ENCODE results near the gene GLS. TPM values are rescaled to one million over a fixed set of nuclear protein-coding genes. Genes with fewer than 3 reads are reported as not detected.

GLS gene
- total and polyA plus RNA-seq, 9 of the 15 experiments (the other 6 are each of a cell fraction or from before 2014, with no cell fraction given) = 13.7 to 77.5 (median 48.2) TPM

- TF ChIP-seq TSHZ1 (CRISPR knock-in tag; IDR thresholded peaks at IDR 0.05) (no peak), KLF1 (tag; IDR thresholded peaks at IDR 0.05) (no peak), KLF6 (CRISPR knock-in tag; IDR thresholded peaks at IDR 0.05; ENCODE audit: borderline replicate concordance) (no peak)
These were observed 100.1 kb downstream of the GLS start (continued) for GRCh38 chr2:190980630-190981209.

GRCh38 chr2:190981333-190981732, 100.7 kb downstream of the GLS start:
- no peaks in the 10 kb centered on the region for H3K27me3 ChIP-seq (ENCODE audit: control insufficient read depth in 2 of 2, insufficient read depth in 2 of 2, low read length in 2 of 2)
- H3K9me3 ChIP-seq (replicated peaks; ENCODE audit: control insufficient read depth, insufficient read depth, low read depth, low read length) = no peaks in the 10 kb centered on the region
- H3K4me1 ChIP-seq (replicated peaks in 1 of 2; ENCODE audit: control insufficient read depth in 2 of 2, insufficient read depth in 2 of 2, low read length in 2 of 2) = no peaks in the 10 kb centered on the region
- no peak for DNase-seq (ENCODE audit: extremely low read depth in 1 of 4, low spot score in 3 of 4)
- H3K79me2 ChIP-seq (ENCODE audit: control insufficient read depth, insufficient read depth, low read length) = no peaks in the 10 kb centered on the region
- intact Hi-C loops (cut with micrococcal nuclease) (no loop called here), in situ Hi-C loops (cut with MboI) (no loop called here)
- H3K9ac ChIP-seq (ENCODE audit: insufficient read depth in 1 of 2, low read depth in 2 of 2, low read length in 2 of 2) = no peak overlapping the region
- no peak overlapping the region for H3K4me2 ChIP-seq (ENCODE audit: insufficient read depth, low read length)
- no peak for ATAC-seq
- ChIA-PET POLR2A (no interaction called here), CTCF (ENCODE audit: low intra/inter-chr PET ratio) (no interaction called here)
- H2AFZ ChIP-seq (ENCODE audit: low read depth, low read length) = no peak overlapping the region
- FAIRE-seq = no peak
- WGBS (ENCODE audit: insufficient coverage, low coverage, missing lambda C conversion rate) = 89% methylated on average over 6 of the region's 6 CpGs
- H3K36me3 ChIP-seq (ENCODE audit: control insufficient read depth, insufficient read depth, low read length) = peaks cover 91% of the 10 kb centered on the region; the same call in 2 of the 3 replicates
- H3K27ac ChIP-seq (ENCODE audit: extremely low read depth, low read depth, low read length) = no peak overlapping the region
- H4K20me1 ChIP-seq (replicated peaks; ENCODE audit: control insufficient read depth, insufficient read depth, low read length) = no peaks in the 10 kb centered on the region
- H3K4me3 ChIP-seq = no peak overlapping the region
- no TSS peak for BruUV-seq (replicated peaks)
- H3K9me1 ChIP-seq (ENCODE audit: control insufficient read depth, insufficient read depth, low read length) = no peaks in the 10 kb centered on the region
- TF ChIP-seq POLR2AphosphoS5 (IDR thresholded peaks at IDR 0.05; ENCODE audit: control insufficient read depth, insufficient read depth, low read depth, low read length) = no peak
- TF ChIP-seq RAD51 (IDR thresholded peaks at IDR 0.05; ENCODE audit: borderline replicate concordance, low read depth) = no peak
- TF ChIP-seq ARID2 (IDR thresholded peaks at IDR 0.05) = no peak
- no peak for TF ChIP-seq ZNF3 (CRISPR knock-in tag; IDR thresholded peaks at IDR 0.05)
- TF ChIP-seq C11orf30 (IDR thresholded peaks at IDR 0.05; ENCODE audit: low read depth) = no peak
- no peak for TF ChIP-seq RBM39 (optimal IDR thresholded peaks at IDR 0.05; ENCODE audit: low read depth, low read length)
- no peak for TF ChIP-seq GABPA (tag; conservative IDR thresholded peaks at IDR 0.05; ENCODE audit: low read depth)
- TF ChIP-seq HNRNPLL (IDR thresholded peaks at IDR 0.05; ENCODE audit: low read depth, low read length, poor library complexity, severe bottlenecking) = no peak
- TF ChIP-seq HDAC1 (IDR thresholded peaks at IDR 0.05) = no peak
- no peak for TF ChIP-seq THRAP3 (IDR thresholded peaks at IDR 0.05; ENCODE audit: borderline replicate concordance)
- TF ChIP-seq AFF4 (CRISPR knock-in tag; IDR thresholded peaks at IDR 0.05) = no peak
- TF ChIP-seq ERF (CRISPR knock-in tag; IDR thresholded peaks at IDR 0.05) = no peak

All from K562 (cell line).